Spleen (tissue), 11 donors: Measurements from ENCODE around the gene FAM83G. TPM values are rescaled to one million over a fixed set of nuclear protein-coding genes. Genes with fewer than 3 reads are reported as not detected.
"Not testable (repeated sequence)": the region's sequence is repeated elsewhere in the genome, so short reads cannot be mapped to it uniquely, and the experiment has no call there.

Experiments used
- DNase-seq: peaks from one replicate; pipeline ENCODE4 v3.0.0-alpha.2; 2020
- H3K27ac ChIP-seq, 8 donors: fragments of 200-600 bp; sonication (generic) in 7 of 8; 1 replicate in 4 of 8; 2 replicates in 4 of 8; pipeline versions ENCODE4 v1.5.0 to v1.8.0; 2016 to 2021; ENCODE audit warnings: inconsistent platforms in 4 of 8, mild to moderate bottlenecking in 4 of 8, moderate library complexity in 1 of 8
- H3K27me3 ChIP-seq, 7 donors: fragments of 200-600 bp; sonication (generic) in 6 of 7; replicated peaks in 1 of 7; 1 replicate in 4 of 7; 2 replicates in 3 of 7; pipeline versions ENCODE4 v1.5.0 to v1.8.0; 2016 to 2021; ENCODE audit warnings: inconsistent platforms in 3 of 7, mild to moderate bottlenecking in 1 of 7
- H3K36me3 ChIP-seq, 6 donors: fragments of 200-600 bp; sonication (generic) in 5 of 6; 1 replicate in 4 of 6; 2 replicates in 2 of 6; pipeline versions ENCODE4 v1.5.0 to v1.8.0; 2016 to 2021; ENCODE audit warnings: inconsistent platforms in 2 of 6
- H3K4me1 ChIP-seq, 6 donors: fragments of 200-600 bp; sonication (generic) in 5 of 6; 1 replicate in 3 of 6; 2 replicates in 3 of 6; pipeline versions ENCODE4 v1.5.0 to v1.8.0; 2016 to 2021; ENCODE audit warnings: inconsistent platforms in 3 of 6
- H3K4me3 ChIP-seq, 8 donors: fragments of 200-600 bp; sonication (generic) in 7 of 8; 1 replicate in 4 of 8; 2 replicates in 4 of 8; pipeline versions ENCODE4 v1.5.0 to v1.8.0; 2016 to 2021; ENCODE audit warnings: inconsistent platforms in 4 of 8, mild to moderate bottlenecking in 4 of 8, moderate library complexity in 2 of 8
- H3K9me3 ChIP-seq, 8 donors: fragments of 200-600 bp; sonication (generic) in 7 of 8; 1 replicate in 4 of 8; 2 replicates in 4 of 8; pipeline versions ENCODE4 v1.5.0 to v1.8.0; 2016 to 2021; ENCODE audit warnings: inconsistent platforms in 4 of 8
- CTCF ChIP-seq, 11 experiments: fragments of 200-600 bp in 7 of 11; fragments of 450-650 bp in 4 of 11; sonication (generic) in 4 of 11; IDR thresholded peaks in 8 of 11; conservative IDR thresholded peaks in 3 of 11; 1 replicate in 7 of 11; 2 replicates in 4 of 11; pipeline versions ENCODE4 v1.4.0 to v1.8.0; 2016 to 2021; ENCODE audit warnings: antibody characterized with exemption in 11 of 11, inconsistent platforms in 4 of 11, mild to moderate bottlenecking in 1 of 11
- POLR2A ChIP-seq, 3 donors: fragments of 450-650 bp; IDR thresholded peaks; one replicate each; pipeline ENCODE4 v1.5.1; 2017; ENCODE audit warnings: antibody characterized with exemption in 3 of 3, mild to moderate bottlenecking in 1 of 3
- POLR2AphosphoS5 ChIP-seq, 3 donors: sonication (generic); formaldehyde crosslinking; IDR thresholded peaks; one replicate each; pipeline ENCODE4 v1.5.1; 2017; ENCODE audit warnings: antibody characterized with exemption in 3 of 3
- WGBS, 5 donors: extraction: QIAGEN DNeasy Blood & Tissue Kit in 3 of 5; methylation state at CpG; one replicate each; pipeline versions ENCODE4 v1.1.5 to v1.1.7; 2013 to 2018; 5-methylcytosine and 5-hydroxymethylcytosine counted together
- intact Hi-C: fragments of 100-400 bp; cut with DNase I; formaldehyde crosslinking; loops from one replicate; pipeline ENCODE4 v1.15.0; 2023; ENCODE audit warnings: low total_unique reads
- polyA plus RNA-seq, 3 donors: library from polyadenylated mRNA; stranded (reverse); fragments of 200-250 nt; gene quantifications; one replicate each; pipeline ENCODE4 v1.2.1, GENCODE V29; 2013
- total RNA-seq, 7 donors: library from RNA; depleted of rRNA in 3 of 7; stranded (reverse); fragments of >200 nt in 3 of 7; fragmentation: NEBNext Ultra II Directional in 4 of 7; extraction: Animal tissue kit (Norgen Biotek cat#: 25700) in 4 of 7; gene quantifications; one replicate each; pipeline versions ENCODE4 v1.1.0 to v1.2.1, GENCODE V29; 2016 to 2021
- donor health status: healthy with polysubstance abuse.
- donor health status: DM: no; HTN: no; CAD: no; lungs with moderate emphysema.
- donor health status: DM: no; HTN: no; CAD: no.
- donor health status: Bipolar disorder and iron deficiency.
- donor health status: healthy.
- donor health status: DM: no; HTN: no; CAD: no.
- donor health status: DM: yes; HTN: yes; CAD: no.

FAM83G gene
- total and polyA plus RNA-seq, 10 donors, result 1.3 to 5.4 (median 4.6) TPM

GRCh38 chr17:19021622-19022083 lies 17.1 kb upstream of the FAM83G start:
- WGBS, 5 donors, result 94 to 95% (median 94%) methylated on average over 10 to 24 of the region's 24 CpGs; no CpG with 5 or more reads in 1 of the 5 donors
- H3K4me1 ChIP-seq, result peaks cover 0 to 13% (median 0%) of the 10 kb centered on the region in 6 donors
- no peak overlapping the region for H3K27ac ChIP-seq
- no peaks in the 10 kb centered on the region for H3K9me3 ChIP-seq
- H3K36me3 ChIP-seq, result peaks cover 0 to 48% (median 26%) of the 10 kb centered on the region in 6 donors
- H3K4me3 ChIP-seq, result no peak overlapping the region
- TF ChIP-seq POLR2AphosphoS5 (IDR thresholded peaks at IDR 0.05) (peak in 1 of 3 donors; percentile 6), CTCF (IDR thresholded peaks at IDR 0.05 in 8 of 11, conservative IDR thresholded peaks at IDR 0.05 in 3 of 11) (no peak)
- intact Hi-C loops, result no loop called here
- H3K27me3 ChIP-seq, result peaks cover 0 to 11% (median 0%) of the 10 kb centered on the region in 7 donors
- peak; percentile 76 for DNase-seq

- peak; percentile 68 for DNase-seq
- H3K9me3 ChIP-seq, intact Hi-C loops, H3K27ac ChIP-seq, H3K4me3 ChIP-seq: not testable (repeated sequence)
- Histone ChIP-seq H3K36me3 (peaks cover 0 to 48% (median 26%) of the 10 kb centered on the region in 6 donors), H3K4me1 (peaks cover 0 to 13% (median 0%) of the 10 kb centered on the region in 6 donors), H3K27me3 (peaks cover 0 to 11% (median 0%) of the 10 kb centered on the region in 7 donors)
- WGBS, 5 donors, result 91 to 96% (median 95%) methylated on average over 4 to 7 of the region's 7 CpGs
- TF ChIP-seq POLR2AphosphoS5 (IDR thresholded peaks at IDR 0.05), result peak in 1 of 3 donors; percentile 5
Observed at GRCh38 chr17:19021011-19021621, 16.6 kb upstream of the FAM83G start.

- Histone ChIP-seq H3K4me1 (peaks cover 0 to 13% (median 0%) of the 10 kb centered on the region in 6 donors), H3K27me3 (peaks cover 0 to 16% (median 0%) of the 10 kb centered on the region in 7 donors), H3K36me3 (peaks cover 0 to 48% (median 26%) of the 10 kb centered on the region in 6 donors), H3K27ac (no peak overlapping the region), H3K9me3 (no peaks in the 10 kb centered on the region), H3K4me3 (no peak overlapping the region)
- DNase-seq, result peak; percentile 47
- TF ChIP-seq POLR2AphosphoS5 (IDR thresholded peaks at IDR 0.05), result no peak
- TF ChIP-seq POLR2A (IDR thresholded peaks at IDR 0.05), result no peak
- no peak for TF ChIP-seq CTCF (IDR thresholded peaks at IDR 0.05 in 8 of 11, conservative IDR thresholded peaks at IDR 0.05 in 3 of 11)
- WGBS, 5 donors, result 85 to 95% (median 87%) methylated on average over 3 of the region's 3 CpGs
- intact Hi-C loops, result no loop called here
Observed at GRCh38 chr17:19020016-19020415, 15.5 kb upstream of the FAM83G start.

GRCh38 chr17:19019041-19019941 lies 14.7 kb upstream of the FAM83G start:
- 69 to 87% (median 78%) methylated on average over 19 to 27 of the region's 27 CpGs for WGBS, 5 donors
- peaks cover 0 to 7% (median 0%) of the 10 kb centered on the region in 6 donors for H3K4me1 ChIP-seq
- peak; percentile 75 for DNase-seq
- H3K9me3 ChIP-seq, result no peaks in the 10 kb centered on the region
- H3K27me3 ChIP-seq, result peaks cover 0 to 16% (median 0%) of the 10 kb centered on the region in 7 donors
- no peak overlapping the region for H3K4me3 ChIP-seq
- H3K27ac ChIP-seq, result no peak overlapping the region
- peaks cover 0 to 42% (median 26%) of the 10 kb centered on the region in 6 donors for H3K36me3 ChIP-seq
- TF ChIP-seq CTCF (IDR thresholded peaks at IDR 0.05 in 8 of 11, conservative IDR thresholded peaks at IDR 0.05 in 3 of 11) (no peak), POLR2AphosphoS5 (IDR thresholded peaks at IDR 0.05) (peak; percentile 73 to 86 (median 76)), POLR2A (IDR thresholded peaks at IDR 0.05) (no peak)
- intact Hi-C loops, result loop anchor here (10.0 kb wide), 1 partner anchor 74 kb away; no protein-coding TSS in a partner anchor
